DMS114 treated with DMSO at 0.1 percent for 48 hours (cell line): ENCODE data around the gene KCTD14.
"Not testable (repeated sequence)": the region's sequence is repeated elsewhere in the genome, so short reads cannot be mapped to it uniquely, and the experiment has no call there.

Source experiments
- DNase-seq: peaks from one replicate; lab custom pipeline; 2025; ENCODE audit not compliant: unreplicated experiment; lab: John Stamatoyannopoulos, UW

Gene KCTD14, protein sequence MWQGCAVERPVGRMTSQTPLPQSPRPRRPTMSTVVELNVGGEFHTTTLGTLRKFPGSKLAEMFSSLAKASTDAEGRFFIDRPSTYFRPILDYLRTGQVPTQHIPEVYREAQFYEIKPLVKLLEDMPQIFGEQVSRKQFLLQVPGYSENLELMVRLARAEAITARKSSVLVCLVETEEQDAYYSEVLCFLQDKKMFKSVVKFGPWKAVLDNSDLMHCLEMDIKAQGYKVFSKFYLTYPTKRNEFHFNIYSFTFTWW

DNA sequence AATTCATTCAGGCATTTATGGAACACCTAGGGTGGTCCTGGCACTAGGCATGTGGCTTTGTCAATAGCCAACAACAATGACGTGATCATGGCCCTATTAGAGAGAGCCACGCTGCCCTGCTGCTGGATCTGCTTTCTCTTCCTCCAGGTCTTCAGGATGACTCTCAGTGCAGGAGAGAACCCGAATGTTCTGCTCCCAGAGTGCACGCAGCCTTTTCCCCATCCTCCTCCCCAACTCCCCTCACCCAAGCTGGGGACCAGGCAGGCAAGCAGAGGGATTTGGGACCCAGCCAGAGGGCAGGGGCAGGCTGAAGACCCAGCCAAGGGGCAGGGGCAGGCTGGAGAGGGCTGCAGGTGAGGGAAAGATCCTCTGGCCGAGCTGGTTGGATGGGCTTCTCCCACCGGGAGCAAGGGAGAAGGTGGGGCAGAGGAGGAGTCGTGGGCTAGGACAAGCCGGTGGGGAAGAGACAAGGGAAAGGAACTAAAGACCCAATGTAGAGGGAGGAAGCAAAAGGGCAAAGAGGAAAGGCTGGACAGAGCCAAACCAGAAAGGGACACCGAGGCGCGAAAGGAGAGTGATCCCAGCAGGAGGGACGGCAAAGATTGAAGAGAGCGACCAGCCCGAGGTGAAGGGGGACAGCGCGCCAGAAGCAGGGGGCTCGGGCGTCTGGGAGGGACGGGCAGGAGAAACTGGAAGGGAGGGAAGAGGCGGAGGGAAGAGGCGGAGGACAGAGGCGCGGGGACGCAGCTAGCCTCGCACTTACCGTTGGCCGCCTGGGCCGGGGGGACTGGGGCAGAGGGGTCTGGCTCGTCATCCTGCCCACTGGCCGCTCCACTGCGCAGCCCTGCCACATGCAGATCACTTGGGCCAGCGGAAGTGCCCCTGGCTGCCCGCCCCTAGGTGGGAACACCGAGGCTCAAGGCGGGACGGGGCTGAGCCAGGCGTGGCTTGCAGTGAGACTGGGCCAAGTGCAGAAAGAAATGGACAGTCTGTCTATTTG, at the start of gene KCTD14:
KCTD14 (minus strand) TSS at position 880 of the 1,000 bp plus-strand sequence; CDS start at position 853, 27 bp downstream.
- DNase-seq = no peak

DNA sequence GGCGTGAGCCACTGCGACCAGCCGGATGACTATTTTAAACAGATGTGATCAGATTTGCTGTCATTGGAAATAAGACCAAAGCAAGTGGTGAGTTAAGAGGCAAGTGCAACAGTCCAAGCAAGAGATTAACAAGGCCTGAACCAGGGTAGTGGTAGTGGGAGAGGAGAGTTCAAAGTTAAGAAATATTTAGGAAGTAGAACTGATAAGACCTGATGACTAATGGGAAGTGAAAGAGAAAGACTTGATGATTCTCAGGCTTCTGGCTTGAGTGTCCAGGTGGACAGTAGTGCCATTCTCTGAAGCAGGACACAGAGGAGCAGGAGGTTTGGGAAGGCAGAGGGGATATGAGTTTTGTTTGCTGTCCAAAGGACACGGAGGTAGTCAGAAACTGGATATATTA, 49.4 kb upstream of the KCTD14 start:
- no peak for DNase-seq

GRCh38 chr11:78071717-78072116, 48.6 kb upstream of the KCTD14 start:
- no peak for DNase-seq

- DNase-seq = no peak
Measured at GRCh38 chr11:78070621-78071020, 47.5 kb upstream of the KCTD14 start.

DNA sequence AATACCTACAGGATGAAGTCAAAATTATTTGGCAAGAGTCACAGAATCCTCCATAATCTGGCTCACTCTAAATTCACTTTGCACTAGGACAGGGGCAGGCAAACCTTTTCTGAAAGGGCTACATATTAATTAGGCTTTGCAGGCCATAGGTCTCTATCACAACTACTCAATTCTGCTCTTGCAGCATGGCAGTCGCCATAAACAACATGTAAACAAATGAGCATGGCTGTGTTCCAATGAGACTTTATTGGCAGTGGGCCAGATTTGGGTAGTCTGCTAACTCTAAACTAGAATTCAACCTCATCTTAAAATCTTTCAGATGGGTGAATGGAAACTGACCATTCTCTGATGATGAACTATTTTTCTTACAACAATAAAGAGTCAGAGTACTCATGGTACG, 46.4 kb upstream of the KCTD14 start:
- no peak for DNase-seq

DNA sequence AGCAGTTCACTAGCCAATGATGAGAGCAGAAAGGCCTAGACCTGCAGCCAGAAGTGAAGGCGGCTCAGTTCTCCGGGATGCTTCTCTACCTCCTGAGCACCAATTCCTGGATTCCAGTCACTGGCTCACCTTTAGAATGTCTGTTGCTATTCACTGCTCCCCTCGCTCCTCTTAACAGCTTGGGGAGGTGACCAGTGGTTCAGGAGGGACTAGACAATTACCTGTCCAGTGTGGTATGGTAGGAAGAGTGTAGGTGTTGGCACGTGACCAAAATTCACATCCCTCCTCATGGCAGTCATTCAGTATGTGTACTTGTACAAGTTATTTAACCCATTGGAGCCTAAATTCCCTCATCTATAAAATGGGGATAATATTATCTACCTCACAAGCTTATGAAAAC, 44.6 kb upstream of the KCTD14 start:
- DNase-seq = no peak

DNA sequence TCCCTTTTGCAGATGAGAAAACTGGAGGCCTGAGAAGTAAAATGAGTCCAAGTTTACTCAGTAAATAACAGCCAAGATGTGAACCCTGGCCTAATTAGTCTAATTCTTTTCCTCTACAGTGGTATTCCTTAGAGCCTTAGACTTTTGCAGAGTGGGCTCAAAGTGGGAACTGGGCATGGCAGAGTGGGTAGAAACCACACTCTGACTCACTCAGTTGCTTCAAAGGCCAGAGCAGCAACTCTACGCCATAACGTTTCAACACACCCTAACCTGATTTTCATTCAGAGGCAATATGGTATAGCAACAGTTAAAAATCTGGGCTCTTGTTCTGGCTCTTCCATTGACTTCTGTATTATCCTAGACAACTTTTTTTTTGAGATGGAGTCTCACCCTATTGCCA, 43.4 kb upstream of the KCTD14 start:
- no peak for DNase-seq

- DNase-seq = no peak
Measured at GRCh38 chr11:78065203-78065602, 42.1 kb upstream of the KCTD14 start.

DNA sequence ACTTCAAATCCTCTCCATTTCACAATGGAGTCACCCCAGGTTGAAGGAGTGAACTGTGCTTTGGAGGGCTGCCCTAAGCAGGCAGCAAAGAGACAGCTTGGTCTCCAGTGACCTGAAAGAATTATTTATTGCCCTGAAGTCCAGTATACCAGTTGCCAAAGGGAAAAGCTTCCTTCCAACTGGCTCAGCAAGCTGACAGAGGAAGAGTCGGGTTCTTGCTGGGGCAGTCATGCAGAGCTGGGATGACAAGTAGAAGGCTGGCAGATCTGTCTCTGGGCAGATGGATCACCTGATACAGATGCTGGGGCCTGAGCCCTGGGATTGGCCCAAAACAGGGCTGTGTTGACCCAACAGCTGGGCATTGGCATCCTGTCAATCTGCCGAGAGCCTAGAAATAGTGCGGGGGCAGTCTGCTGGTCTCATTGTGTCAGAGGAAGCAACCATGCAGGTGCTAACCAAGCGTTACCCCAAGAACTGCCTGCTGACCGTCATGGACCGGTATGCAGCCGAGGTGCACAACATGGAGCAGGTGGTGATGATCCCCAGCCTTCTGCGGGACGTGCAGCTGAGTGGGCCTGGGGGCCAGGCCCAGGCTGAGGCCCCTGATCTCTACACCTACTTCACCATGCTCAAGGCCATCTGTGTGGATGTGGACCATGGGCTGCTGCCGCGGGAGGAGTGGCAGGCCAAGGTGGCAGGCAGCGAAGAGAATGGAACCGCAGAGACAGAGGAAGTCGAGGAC, 40.5 kb upstream of the KCTD14 start, which contains the start of gene THRSP:
THRSP (plus strand) TSS at position 422 of the 742 bp plus-strand sequence; CDS start at position 443, 21 bp downstream.
- no peak for DNase-seq

DNA sequence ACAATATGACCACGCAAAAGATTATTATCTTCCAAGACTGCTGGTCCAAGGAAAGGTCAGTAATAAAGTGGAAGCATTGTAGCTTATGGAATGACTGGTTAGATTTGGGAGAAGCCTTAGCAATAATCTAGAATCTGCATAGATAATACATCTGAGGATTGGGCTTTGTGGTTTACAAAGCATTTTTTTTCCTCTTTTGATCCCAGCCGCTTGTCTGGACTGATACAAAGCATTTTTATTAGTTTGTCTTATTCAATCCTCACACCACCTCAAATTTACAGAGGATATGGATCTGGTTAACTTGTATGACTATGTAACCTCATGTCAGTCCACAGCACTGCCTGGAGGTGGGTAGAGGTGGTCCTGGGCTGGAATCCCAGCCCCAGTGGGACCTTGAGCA, 39.6 kb upstream of the KCTD14 start:
- DNase-seq = no peak

DNA sequence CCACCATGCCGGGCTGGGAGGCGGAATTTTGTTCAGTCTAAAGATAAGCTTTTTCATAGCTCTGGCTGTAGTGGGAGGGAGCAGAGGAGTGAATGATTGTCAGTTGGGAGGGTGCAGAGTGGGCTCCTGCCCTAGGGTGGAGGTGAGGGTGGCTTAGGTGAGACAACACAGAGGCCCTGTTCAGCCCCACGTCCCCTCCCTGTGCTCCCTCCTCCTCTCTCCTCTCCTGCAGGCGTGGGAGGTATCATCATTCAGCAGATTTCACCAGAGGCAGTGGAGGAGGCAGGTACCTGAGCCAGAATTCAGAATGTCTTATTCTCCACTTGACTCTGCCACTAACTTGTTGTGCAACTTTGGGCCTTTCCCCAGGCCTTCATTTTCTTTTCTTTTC, 38.8 kb upstream of the KCTD14 start:
- DNase-seq = no peak

- no peak for DNase-seq
Measured at GRCh38 chr11:78061088-78061920, 38.2 kb upstream of the KCTD14 start.

DNA sequence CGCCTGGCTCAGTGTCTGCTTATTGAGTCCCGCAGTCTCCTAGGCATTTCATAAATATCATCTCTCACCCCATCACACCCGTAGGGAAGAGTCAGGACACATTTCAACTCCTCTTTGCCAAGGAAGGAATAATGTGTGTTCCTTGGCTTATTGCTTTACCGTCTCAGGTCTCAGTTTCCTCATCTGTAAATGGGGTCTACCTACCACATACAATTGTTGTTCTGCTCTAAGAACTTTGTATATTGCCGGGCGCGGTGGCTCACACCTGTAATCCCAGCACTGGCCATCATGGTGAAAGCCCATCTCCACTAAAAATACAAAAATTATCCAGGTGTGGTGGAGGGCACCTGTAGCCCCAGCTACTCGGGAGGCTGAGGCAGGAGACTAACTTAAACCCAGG, 37.5 kb upstream of the KCTD14 start:
- no peak for DNase-seq

- DNase-seq = not testable (repeated sequence)
Measured at GRCh38 chr11:78059749-78060328, 36.8 kb upstream of the KCTD14 start.

GRCh38 chr11:78057462-78058055, 34.5 kb upstream of the KCTD14 start:
- no peak for DNase-seq

DNA sequence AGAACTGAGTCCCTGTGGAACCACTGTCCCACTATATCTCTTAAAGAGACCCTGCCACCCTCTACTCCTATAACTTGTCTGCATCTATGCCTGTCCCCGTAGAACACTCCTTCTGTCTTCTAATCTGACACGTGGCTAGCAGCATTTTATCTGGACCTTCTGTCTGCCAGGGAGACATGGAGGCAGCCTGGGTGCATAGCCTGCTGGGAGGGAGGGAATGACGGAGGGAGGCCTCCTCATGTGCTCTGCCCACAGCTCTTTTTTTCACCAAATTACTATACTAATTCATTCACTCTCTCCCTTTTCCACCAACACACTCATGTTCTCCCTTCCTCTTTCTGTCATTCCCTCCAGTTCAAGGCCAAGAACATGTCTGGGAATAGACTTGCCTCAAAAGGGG, 33.0 kb upstream of the KCTD14 start:
- no peak for DNase-seq

DNA sequence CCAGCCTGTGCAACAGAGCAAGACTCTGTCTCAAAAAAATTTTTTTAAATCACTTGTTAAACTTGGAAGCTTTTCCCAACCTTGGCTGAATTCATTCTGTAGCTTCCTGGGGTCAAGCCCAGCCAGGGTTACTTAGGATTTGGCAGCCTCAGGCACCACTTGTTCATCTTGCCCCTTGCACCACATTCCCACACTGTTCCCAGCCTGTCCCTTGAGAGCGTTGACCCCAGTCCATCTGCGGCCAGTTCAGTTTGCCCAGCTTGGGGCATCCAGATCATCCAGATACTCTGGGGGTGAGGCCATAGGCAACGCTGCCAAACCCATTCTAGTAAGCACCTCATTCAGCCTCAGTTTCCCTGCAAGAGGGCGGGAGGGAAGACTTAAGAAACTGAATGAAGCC, 31.9 kb upstream of the KCTD14 start:
- no peak for DNase-seq

DNA sequence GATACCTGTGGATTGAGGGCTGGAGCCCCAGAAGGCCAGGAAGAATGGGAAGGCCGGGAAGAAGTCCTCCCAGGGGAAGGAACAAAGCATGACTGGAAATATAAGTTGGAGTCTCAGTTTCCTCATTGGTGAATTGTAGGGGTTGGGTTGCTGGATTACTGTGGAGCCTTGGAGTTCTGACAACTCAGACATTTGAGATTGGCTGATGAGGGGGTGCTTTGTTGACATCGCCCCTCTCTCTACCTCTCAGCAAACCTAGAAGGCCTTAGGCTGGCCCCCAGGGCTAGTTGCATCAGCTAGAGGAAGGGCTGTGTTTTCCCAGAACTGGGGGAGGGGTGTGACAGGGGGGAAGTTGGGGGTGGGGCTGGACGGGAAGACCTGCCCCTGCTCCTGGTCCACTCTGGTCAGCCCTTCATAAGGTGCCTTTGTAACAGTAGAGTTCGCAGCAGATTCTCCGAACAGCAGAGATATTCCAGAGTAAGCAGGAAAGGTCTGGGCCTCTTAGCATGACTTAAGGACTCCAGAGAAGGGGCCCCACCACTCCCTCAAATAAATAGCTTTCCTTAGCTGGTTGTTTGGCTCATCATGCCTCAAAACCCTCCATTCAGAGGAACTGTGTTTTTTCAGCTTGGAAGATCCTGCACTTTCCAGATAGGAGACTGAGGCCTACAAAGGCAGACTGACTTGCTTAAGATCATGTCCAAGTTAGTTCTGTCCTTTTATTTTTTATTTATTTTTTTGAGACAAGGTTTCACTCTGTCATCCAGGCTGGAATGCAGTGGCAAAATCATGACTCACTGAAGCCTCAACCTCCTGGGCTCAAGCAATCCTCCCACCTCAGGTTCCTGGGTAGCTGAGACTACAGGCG, 28.1 kb upstream of the KCTD14 start:
- DNase-seq = no peak

GRCh38 chr11:78049348-78049747, 26.3 kb upstream of the KCTD14 start:
- no peak for DNase-seq
